K562 (cell line): Measurements from ENCODE around the gene ARFIP2. TPM values are rescaled to one million over a fixed set of nuclear protein-coding genes. Genes with fewer than 3 reads are reported as not detected.

Experiments
- ATAC-seq: fragments of 200-7000 bp; cut with Tn5 transposase; 3 replicates; pipeline ENCODE4 v1.9.1; 2020; ENCODE audit warnings: moderate library complexity
- BruUV-seq: library from RNA; stranded (reverse); fragments of 400-500 nt; replicated peaks from 2 replicates; lab custom pipeline; 2021; lab: Mats Ljungman, UMichigan
- CTCF ChIA-PET: fragments of 300-600 bp; formaldehyde crosslinking; extraction: SDS; loops from one replicate; lab custom pipeline; 2021; ENCODE audit warnings: low intra/inter-chr PET ratio; lab: Yijun Ruan, JAX
- POLR2A ChIA-PET: fragments of 300-600, 350-650 bp; sonication (Branson Sonifier 250); formaldehyde crosslinking; extraction: SDS; loops from one replicate; lab custom pipeline; 2021; ENCODE audit warnings: antibody characterized with exemption, inconsistent platforms; lab: Yijun Ruan, JAX
- DNase-seq, 4 experiments: peaks; one replicate each; pipeline versions ENCODE4 v3.0.0 to v3.0.0-alpha.2; 2011 to 2018; ENCODE audit warnings: low spot score in 3 of 4, mixed read lengths in 3 of 4; ENCODE audit errors: extremely low read depth in 1 of 4
- FAIRE-seq: peaks from 2 replicates; lab custom pipeline; 2011; peaks lifted over from hg19 to GRCh38; lab: Jason Lieb, UNC
- H2AFZ ChIP-seq: 2 replicates; pipeline ENCODE4 v1.6.0; 2011; ENCODE audit warnings: low read depth, low read length, control low read depth, inconsistent platforms
- H3K27ac ChIP-seq: fragments of 200-600 bp; 3 replicates; pipeline ENCODE4 v1.8.0; 2011; ENCODE audit warnings: low read depth, mild to moderate bottlenecking, control low read depth, inconsistent platforms, low read length, moderate library complexity, mixed read lengths; ENCODE audit errors: extremely low read depth
- H3K27me3 ChIP-seq, 2 experiments: fragments of 300-600 bp in 1 of 2; 2 replicates in 1 of 2; 3 replicates in 1 of 2; pipeline versions ENCODE4 v1.6.0 to v1.8.0; 2011; ENCODE audit warnings: inconsistent platforms in 2 of 2, low read length in 2 of 2, mild to moderate bottlenecking in 1 of 2, mixed read lengths in 1 of 2, moderate library complexity in 1 of 2; ENCODE audit not compliant: control insufficient read depth in 2 of 2, insufficient read depth in 2 of 2
- H3K36me3 ChIP-seq: fragments of 300-600 bp; 3 replicates; pipeline ENCODE4 v1.8.0; 2011; ENCODE audit warnings: mild to moderate bottlenecking, low read length, inconsistent platforms; ENCODE audit not compliant: control insufficient read depth, insufficient read depth
- H3K4me1 ChIP-seq, 2 experiments: fragments of 200-600 bp in 1 of 2; replicated peaks in 1 of 2; 2 replicates in 1 of 2; 3 replicates in 1 of 2; pipeline versions ENCODE4 v1.5.1 to v1.8.0; 2011; ENCODE audit warnings: inconsistent platforms in 2 of 2, low read length in 2 of 2, mild to moderate bottlenecking in 1 of 2, mixed read lengths in 1 of 2, moderate library complexity in 1 of 2; ENCODE audit not compliant: control insufficient read depth in 2 of 2, insufficient read depth in 2 of 2
- H3K4me2 ChIP-seq: 2 replicates; pipeline ENCODE4 v1.6.1; 2011; ENCODE audit warnings: low read length, control low read depth, inconsistent platforms, mixed read lengths; ENCODE audit not compliant: insufficient read depth
- H3K4me3 ChIP-seq: fragments of 200-600 bp; sonication (generic), shearing (Covaris generic); 2 replicates; pipeline ENCODE4 v1.5.1; 2016; ENCODE audit warnings: control low read depth, inconsistent platforms
- H3K79me2 ChIP-seq: fragments of 200-600 bp; 3 replicates; pipeline ENCODE4 v1.8.0; 2011; ENCODE audit warnings: low read length, inconsistent platforms; ENCODE audit not compliant: control insufficient read depth, insufficient read depth
- H3K9ac ChIP-seq, 2 experiments: 2 replicates each; pipeline versions ENCODE4 v1.6.0 to v1.6.1; 2011; ENCODE audit warnings: low read depth in 2 of 2, low read length in 2 of 2, control low read depth in 1 of 2, inconsistent platforms in 1 of 2, mild to moderate bottlenecking in 1 of 2, mixed read lengths in 1 of 2; ENCODE audit not compliant: insufficient read depth in 1 of 2
- H3K9me1 ChIP-seq: one replicate; pipeline ENCODE4 v1.6.0; 2011; ENCODE audit warnings: inconsistent platforms, mild to moderate bottlenecking, low read length, moderate library complexity; ENCODE audit not compliant: control insufficient read depth, insufficient read depth
- H3K9me3 ChIP-seq: replicated peaks from 2 replicates; pipeline ENCODE4 v1.5.1; 2011; ENCODE audit warnings: low read depth, low read length, inconsistent platforms; ENCODE audit not compliant: control insufficient read depth, insufficient read depth
- H4K20me1 ChIP-seq: replicated peaks from 2 replicates; pipeline ENCODE4 v1.6.1; 2011; ENCODE audit warnings: low read length, inconsistent platforms, mixed read lengths; ENCODE audit not compliant: control insufficient read depth, insufficient read depth
- CREB1 ChIP-seq, 2 experiments: sonication (generic) in 1 of 2; formaldehyde crosslinking in 1 of 2; IDR thresholded peaks; 2 replicates each; pipeline versions ENCODE4 v1.6.1 to v1.8.0; 2012 to 2022; ENCODE audit warnings: inconsistent platforms in 1 of 2, mild to moderate bottlenecking in 1 of 2, missing genetic modification reagents in 1 of 2, moderate library complexity in 1 of 2
- HLTF ChIP-seq: fragments of 450-650 bp; IDR thresholded peaks from 2 replicates; pipeline ENCODE4 v1.6.1; 2016
- NCOA2 ChIP-seq, 2 experiments: fragments of 450-650 bp; IDR thresholded peaks; 2 replicates each; pipeline ENCODE4 v1.6.1; 2018; ENCODE audit warnings: mild to moderate bottlenecking in 2 of 2, moderate library complexity in 1 of 2; ENCODE audit not compliant: partially characterized antibody in 2 of 2
- PCBP1 ChIP-seq: fragments of 200-400 bp; formaldehyde crosslinking; IDR thresholded peaks from 2 replicates; pipeline ENCODE4 v1.6.1; 2018; ENCODE audit warnings: mild to moderate bottlenecking, low read depth, low read length; ENCODE audit not compliant: poor library complexity, severe bottlenecking
- POU5F1 ChIP-seq: fragments of 150-350 bp; IDR thresholded peaks from 2 replicates; pipeline ENCODE4 v1.6.1; 2014; ENCODE audit warnings: borderline replicate concordance, low read length, low read depth, mild to moderate bottlenecking; ENCODE audit not compliant: partially characterized antibody
- SIN3B ChIP-seq: fragments of 450-650 bp; IDR thresholded peaks from 2 replicates; pipeline ENCODE4 v1.6.1; 2017; ENCODE audit warnings: low read depth, mild to moderate bottlenecking, moderate library complexity
- ZNF134 ChIP-seq: fragments of 250-450 bp; sonication (Bioruptor Pico); conservative IDR thresholded peaks from 2 replicates; pipeline ENCODE4 v1.4.0; 2020
- ZNF318 ChIP-seq, 2 experiments: fragments of 450-650 bp; IDR thresholded peaks; 2 replicates each; pipeline ENCODE4 v1.6.1; 2016; ENCODE audit warnings: mild to moderate bottlenecking in 2 of 2, borderline replicate concordance in 1 of 2, low read depth in 1 of 2, moderate library complexity in 1 of 2
- ZNF668 ChIP-seq: fragments of 250-450 bp; sonication (Bioruptor Pico); IDR thresholded peaks from 2 replicates; pipeline ENCODE4 v1.8.0; 2022; ENCODE audit warnings: mild to moderate bottlenecking, inconsistent platforms
- WGBS: fragments of 100-300 bp; shearing (Covaris generic); methylation state at CpG from one replicate; pipeline ENCODE4 v1.1.6; 2016; ENCODE audit warnings: low coverage, mixed read lengths; ENCODE audit not compliant: insufficient coverage; ENCODE audit errors: missing lambda C conversion rate; 5-methylcytosine and 5-hydroxymethylcytosine counted together
- in situ Hi-C: fragments of 300-500 bp; cut with MboI; formaldehyde crosslinking; loops from 4 replicates; pipeline ENCODE4 v1.15.0; 2018; ENCODE audit warnings: inconsistent platforms, mixed read lengths
- intact Hi-C: fragments of 100-400 bp; cut with micrococcal nuclease; formaldehyde crosslinking; loops from 2 replicates; pipeline ENCODE4 v1.14.2; 2022
- polyA plus RNA-seq, 8 experiments: library from polyadenylated mRNA; depleted of rRNA in 4 of 8; stranded (reverse) in 5 of 8; unstranded in 3 of 8; fragments of >200 nt; fragmentation: Nextera tagmentation in 2 of 8; fragmentation: Illumina TruSeq in 1 of 8; extraction: Ambion mirVana in 2 of 8; extraction: Trizol in 1 of 8; gene quantifications; 2 replicates each; pipeline versions ENCODE4 v1.2.1 to v1.2.3, GENCODE V29; 2011 to 2014; ENCODE audit warnings: inconsistent platforms in 1 of 8, missing spikeins in 1 of 8
- total RNA-seq, 7 experiments: library from RNA; depleted of rRNA in 6 of 7; stranded (reverse); fragments of >200 nt in 6 of 7; fragmentation: Illumina TruSeq in 2 of 7; extraction: Trizol in 2 of 7; gene quantifications; 2 replicates each; pipeline versions ENCODE4 v1.2.1 to v1.2.3, GENCODE V29; 2011 to 2021; ENCODE audit warnings: low replicate concordance in 1 of 7
- TF ChIP-seq, protein P1 (sequence below): sonication (generic); formaldehyde crosslinking; IDR thresholded peaks from 2 replicates; pipeline ENCODE4 v1.9.0; 2022; ENCODE audit warnings: mild to moderate bottlenecking, missing genetic modification reagents

ARFIP2 gene
- total and polyA plus RNA-seq, 9 of the 15 experiments (the other 6 are each of a cell fraction or from before 2014, with no cell fraction given) = 11.8 to 74.1 (median 41.0) TPM

GRCh38 chr11:6520265-6520664 lies 39.1 kb upstream of the ARFIP2 start:
- no peaks in the 10 kb centered on the region for H3K27me3 ChIP-seq
- intact Hi-C loops = no loop called here
- no peak overlapping the region for H3K27ac ChIP-seq
- 39% methylated on average over 3 of the region's 3 CpGs for WGBS
- H3K36me3 ChIP-seq = peaks cover 4% of the 10 kb centered on the region
- H3K9me1 ChIP-seq = no peaks in the 10 kb centered on the region
- no TSS peak for BruUV-seq
- ATAC-seq (no peak), FAIRE-seq (no peak), DNase-seq (no peak)
- no peak for TF ChIP-seq PCBP1
- no peak for TF ChIP-seq ZNF134 (CRISPR knock-in tag)
- no peak for TF ChIP-seq CREB1 (IDR thresholded peaks at IDR 0.05)
- TF ChIP-seq CREB1 (CRISPR knock-in tag; IDR thresholded peaks at IDR 0.05) = no peak
- TF ChIP-seq NCOA2 (IDR thresholded peaks at IDR 0.05; ENCODE audit: partially characterized antibody in 2 of 2) = no peak
- no peak for TF ChIP-seq POU5F1
- TF ChIP-seq, protein P1, sequence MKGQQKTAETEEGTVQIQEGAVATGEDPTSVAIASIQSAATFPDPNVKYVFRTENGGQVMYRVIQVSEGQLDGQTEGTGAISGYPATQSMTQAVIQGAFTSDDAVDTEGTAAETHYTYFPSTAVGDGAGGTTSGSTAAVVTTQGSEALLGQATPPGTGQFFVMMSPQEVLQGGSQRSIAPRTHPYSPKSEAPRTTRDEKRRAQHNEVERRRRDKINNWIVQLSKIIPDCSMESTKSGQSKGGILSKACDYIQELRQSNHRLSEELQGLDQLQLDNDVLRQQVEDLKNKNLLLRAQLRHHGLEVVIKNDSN (CRISPR knock-in tag) = no peak
- no peak for TF ChIP-seq SIN3B
- TF ChIP-seq ZNF668 = no peak
- no peak for TF ChIP-seq ZNF318 (IDR thresholded peaks at IDR 0.05; ENCODE audit: borderline replicate concordance in 1 of 2, low read depth in 1 of 2)
- no peak for TF ChIP-seq HLTF
- POLR2A ChIA-PET = interaction anchor here (0.6 to 2.2 kb wide), 5 partner anchors 10 to 145 kb away, joined by 3 to 6 read pairs (median 4); no protein-coding TSS in a partner anchor
- H3K4me2 ChIP-seq = no peak overlapping the region
- in situ Hi-C loops = no loop called here
- no peaks in the 10 kb centered on the region for H4K20me1 ChIP-seq
- H2AFZ ChIP-seq = no peak overlapping the region
- H3K79me2 ChIP-seq = no peaks in the 10 kb centered on the region
- no peak overlapping the region for H3K4me3 ChIP-seq
- H3K9ac ChIP-seq = no peak overlapping the region
- H3K9me3 ChIP-seq = no peaks in the 10 kb centered on the region
- CTCF ChIA-PET = no interaction called here
- H3K4me1 ChIP-seq = no peaks in the 10 kb centered on the region
